Subcutaneous abdominal adipose tissue (tissue), 5 donors: ENCODE data around the gene CDH20.

Source experiments
- H3K27ac ChIP-seq: one replicate; pipeline ENCODE4 v1.7.0; 2013; ENCODE audit warnings: low read depth, mild to moderate bottlenecking, inconsistent platforms, low read length, moderate library complexity
- H3K27me3 ChIP-seq, 5 donors: one replicate each; pipeline ENCODE4 v1.7.0; 2013; ENCODE audit warnings: low read length in 5 of 5, inconsistent platforms in 1 of 5; ENCODE audit not compliant: control insufficient read depth in 5 of 5, insufficient read depth in 4 of 5
- H3K36me3 ChIP-seq, 5 donors: one replicate each; pipeline ENCODE4 v1.7.0; 2013; ENCODE audit warnings: low read length in 5 of 5; ENCODE audit not compliant: control insufficient read depth in 5 of 5, insufficient read depth in 5 of 5
- H3K4me1 ChIP-seq, 5 donors: one replicate each; pipeline ENCODE4 v1.7.0; 2013; ENCODE audit warnings: low read length in 5 of 5, mild to moderate bottlenecking in 3 of 5, moderate library complexity in 1 of 5; ENCODE audit not compliant: control insufficient read depth in 5 of 5, insufficient read depth in 5 of 5
- H3K4me3 ChIP-seq, 5 donors: one replicate each; pipeline ENCODE4 v1.7.0; 2013; ENCODE audit warnings: low read length in 5 of 5, low read depth in 1 of 5
- H3K9ac ChIP-seq, 5 donors: one replicate each; pipeline ENCODE4 v1.7.0; 2013; ENCODE audit warnings: low read length in 5 of 5, mild to moderate bottlenecking in 4 of 5, moderate library complexity in 3 of 5
- H3K9me3 ChIP-seq, 5 donors: one replicate each; pipeline ENCODE4 v1.7.0; 2013; ENCODE audit warnings: low read length in 5 of 5; ENCODE audit not compliant: control insufficient read depth in 5 of 5
- donor health status: healthy.
- donor health status: healthy.
- donor health status: healthy.
- donor health status: healthy.
- donor health status: healthy.

The CDH20 gene

DNA sequence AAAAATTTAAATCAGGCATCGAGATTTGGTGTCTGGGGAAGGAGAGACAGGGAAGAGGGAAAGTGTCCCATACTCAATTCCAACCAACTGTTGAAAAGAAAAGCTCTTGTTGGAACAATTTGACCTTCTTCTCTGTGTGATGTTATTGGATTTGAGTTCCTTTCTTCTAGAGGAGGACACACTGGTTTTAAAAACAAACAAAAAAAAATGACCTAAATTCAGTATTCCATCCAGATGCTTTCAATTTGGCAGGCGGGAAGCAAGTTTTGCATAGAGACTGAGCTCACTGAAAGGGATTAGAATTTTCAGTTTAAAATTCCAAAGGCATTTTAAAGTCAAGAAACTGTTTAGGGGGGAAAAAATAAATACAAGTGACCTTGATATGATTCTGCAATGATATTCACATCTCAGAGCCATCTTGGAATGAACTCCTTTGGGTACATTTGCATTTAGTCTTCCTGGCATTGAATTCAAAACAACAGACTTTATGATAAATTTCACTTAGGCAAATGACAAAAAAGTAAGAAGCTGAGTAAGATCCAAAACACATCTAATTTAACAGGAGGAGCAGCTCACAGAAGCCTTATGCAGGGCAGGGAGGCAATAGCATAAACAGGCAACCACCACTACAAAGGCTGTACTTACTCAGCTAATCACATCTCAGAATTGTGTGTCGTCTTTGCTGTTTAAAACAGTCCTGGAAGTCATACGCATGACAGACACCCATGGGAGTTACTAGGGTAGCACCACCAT, 126.8 kb downstream of the CDH20 start:
- Histone ChIP-seq H3K9ac (no peak overlapping the region), H3K27me3 (no peaks in the 10 kb centered on the region), H3K4me1 (peaks cover 0 to 7% (median 0%) of the 10 kb centered on the region in 5 donors), H3K4me3 (no peak overlapping the region), H3K27ac (no peak overlapping the region), H3K36me3 (no peaks in the 10 kb centered on the region), H3K9me3 (no peaks in the 10 kb centered on the region)

DNA sequence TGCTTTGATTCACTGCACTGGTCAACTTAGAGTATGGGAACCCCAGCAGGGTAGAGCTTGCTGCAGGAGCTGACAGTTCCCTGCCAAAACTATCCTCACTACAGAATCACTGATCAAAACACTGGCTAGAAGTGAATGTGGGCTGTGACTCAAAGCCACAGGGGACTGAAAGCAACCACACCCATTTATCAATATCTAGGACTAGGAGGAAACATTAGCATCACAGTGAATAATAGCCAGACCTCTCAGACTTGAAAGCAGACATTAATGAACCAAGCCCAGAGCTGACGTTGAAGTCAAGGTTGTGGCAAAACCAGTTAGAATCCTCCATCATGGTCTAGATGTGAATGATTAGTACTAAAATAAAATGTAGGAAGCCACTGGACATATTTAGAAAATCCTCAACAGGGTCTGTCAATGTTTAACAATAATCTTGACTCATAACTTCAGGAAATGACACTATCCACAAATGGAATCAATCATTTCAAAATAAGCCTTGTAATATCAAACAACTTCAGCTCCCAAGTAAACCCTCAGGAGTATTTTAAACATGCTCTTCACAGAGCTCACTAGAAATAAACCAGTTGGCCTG, 131.4 kb downstream of the CDH20 start:
- no peaks in the 10 kb centered on the region for H3K9me3 ChIP-seq
- peaks cover 0 to 7% (median 0%) of the 10 kb centered on the region in 5 donors for H3K4me1 ChIP-seq
- H3K27ac ChIP-seq, result no peak overlapping the region
- no peak overlapping the region for H3K4me3 ChIP-seq
- H3K27me3 ChIP-seq, result no peaks in the 10 kb centered on the region
- H3K9ac ChIP-seq, result no peak overlapping the region
- no peaks in the 10 kb centered on the region for H3K36me3 ChIP-seq

- Histone ChIP-seq H3K27ac (no peak overlapping the region), H3K4me3 (no peak overlapping the region), H3K36me3 (no peaks in the 10 kb centered on the region), H3K4me1 (peaks cover 0 to 10% (median 0%) of the 10 kb centered on the region in 5 donors), H3K27me3 (no peaks in the 10 kb centered on the region), H3K9ac (no peak overlapping the region), H3K9me3 (no peaks in the 10 kb centered on the region)
Measured at GRCh38 chr18:61466736-61467135, 133.5 kb downstream of the CDH20 start.

DNA sequence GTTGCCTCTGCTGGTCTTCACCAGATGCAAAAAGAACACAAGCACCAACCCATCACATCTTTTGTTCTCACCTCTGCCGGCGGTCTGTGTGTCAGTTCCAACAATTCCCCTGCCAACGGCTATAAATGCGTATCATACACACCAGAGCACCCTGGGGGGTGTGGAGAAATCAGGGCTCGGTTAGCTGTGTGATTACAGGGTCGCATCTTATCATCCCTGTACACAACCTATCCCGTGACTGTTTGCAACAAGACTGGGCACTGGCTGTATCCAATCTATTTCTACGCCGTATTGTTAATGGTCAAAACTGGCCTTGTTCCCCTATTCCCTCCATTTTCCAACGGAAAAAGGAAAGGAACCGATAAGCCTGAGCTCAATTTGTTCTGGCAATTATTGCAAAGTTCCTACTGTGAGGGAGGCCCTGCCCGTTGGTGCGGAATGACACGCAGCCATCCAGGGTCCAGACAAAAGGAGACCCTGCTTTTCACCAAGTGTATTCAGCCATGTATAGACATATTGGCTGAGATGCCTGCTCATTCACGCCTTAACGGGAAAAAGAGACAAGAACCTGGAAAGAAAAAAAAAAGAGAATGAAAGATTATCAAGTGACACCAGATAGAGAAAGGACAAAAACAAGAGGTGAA, 136.9 kb downstream of the CDH20 start:
- H3K4me3 ChIP-seq, result no peak overlapping the region
- no peaks in the 10 kb centered on the region for H3K9me3 ChIP-seq
- H3K4me1 ChIP-seq, result peaks cover 0 to 9% (median 5%) of the 10 kb centered on the region in 5 donors
- no peaks in the 10 kb centered on the region for H3K27me3 ChIP-seq
- no peak overlapping the region for H3K9ac ChIP-seq
- H3K36me3 ChIP-seq, result no peaks in the 10 kb centered on the region
- no peak overlapping the region for H3K27ac ChIP-seq

- Histone ChIP-seq H3K4me1 (peaks cover 0 to 9% (median 5%) of the 10 kb centered on the region in 5 donors), H3K27ac (no peak overlapping the region), H3K4me3 (no peak overlapping the region), H3K36me3 (no peaks in the 10 kb centered on the region), H3K9ac (no peak overlapping the region), H3K9me3 (no peaks in the 10 kb centered on the region), H3K27me3 (no peaks in the 10 kb centered on the region)
Measured at GRCh38 chr18:61471541-61471940, 138.3 kb downstream of the CDH20 start.

- Histone ChIP-seq H3K27me3 (no peaks in the 10 kb centered on the region), H3K9me3 (no peaks in the 10 kb centered on the region), H3K4me1 (peaks cover 0 to 9% (median 5%) of the 10 kb centered on the region in 5 donors), H3K27ac (no peak overlapping the region), H3K9ac (no peak overlapping the region), H3K36me3 (no peaks in the 10 kb centered on the region), H3K4me3 (no peak overlapping the region)
Measured at GRCh38 chr18:61471942-61472341, 138.7 kb downstream of the CDH20 start.

DNA sequence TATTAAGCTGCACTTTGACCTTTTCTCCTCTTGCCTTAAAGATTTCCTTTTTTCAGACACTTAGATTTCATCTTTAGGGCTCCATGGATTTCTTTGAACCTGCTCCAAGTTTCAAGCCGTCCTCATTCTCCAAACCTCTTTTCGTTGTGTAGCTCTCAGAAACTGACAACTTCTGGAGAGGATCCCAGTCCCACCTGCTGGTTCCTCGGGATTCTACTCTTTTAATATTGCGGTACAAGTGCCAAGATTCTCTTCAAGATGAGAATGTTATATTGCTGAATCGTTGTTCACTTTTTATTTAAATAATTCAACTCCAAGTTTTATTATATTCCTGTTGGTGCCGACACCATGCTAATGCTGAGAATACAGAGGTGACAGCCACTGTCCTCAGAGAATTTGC, 141.1 kb downstream of the CDH20 start:
- H3K9ac ChIP-seq, result no peak overlapping the region
- H3K4me3 ChIP-seq, result no peak overlapping the region

GRCh38 chr18:61474918-61475317, 141.7 kb downstream of the CDH20 start:
- Histone ChIP-seq H3K9ac (no peak overlapping the region), H3K27ac (no peak overlapping the region), H3K4me1 (peaks cover 0 to 9% (median 5%) of the 10 kb centered on the region in 5 donors), H3K9me3 (no peaks in the 10 kb centered on the region), H3K4me3 (no peak overlapping the region), H3K36me3 (no peaks in the 10 kb centered on the region), H3K27me3 (no peaks in the 10 kb centered on the region)

More for the DNA sequence above, 141.1 kb downstream of the CDH20 start:
- Histone ChIP-seq H3K27me3 (no peaks in the 10 kb centered on the region), H3K9me3 (no peaks in the 10 kb centered on the region), H3K4me1 (peaks cover 0 to 9% (median 5%) of the 10 kb centered on the region in 5 donors), H3K27ac (no peak overlapping the region), H3K36me3 (no peaks in the 10 kb centered on the region)

DNA sequence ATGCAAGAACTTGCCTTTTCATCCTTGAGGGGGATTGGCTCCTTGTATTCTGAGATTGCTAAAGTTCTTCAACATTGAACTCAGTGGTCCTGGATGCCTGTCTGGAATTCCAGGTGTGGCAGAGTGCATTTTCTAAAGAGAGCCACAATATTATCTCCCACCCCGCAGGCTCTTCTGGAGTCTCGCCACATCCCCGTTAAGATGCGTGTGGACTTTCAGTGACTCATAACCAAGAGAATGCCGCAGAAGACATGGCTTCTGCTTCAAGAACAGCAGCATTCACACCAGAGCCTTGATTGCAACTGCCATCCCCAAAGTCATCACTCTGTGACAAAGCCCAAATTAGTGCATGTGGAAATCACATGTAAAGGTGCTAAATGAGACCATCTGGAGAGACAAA, 142.7 kb downstream of the CDH20 start:
- no peaks in the 10 kb centered on the region for H3K27me3 ChIP-seq
- no peak overlapping the region for H3K27ac ChIP-seq
- no peak overlapping the region for H3K9ac ChIP-seq
- H3K4me1 ChIP-seq, result peaks cover 0 to 9% (median 5%) of the 10 kb centered on the region in 5 donors
- H3K9me3 ChIP-seq, result no peaks in the 10 kb centered on the region
- H3K36me3 ChIP-seq, result no peaks in the 10 kb centered on the region
- no peak overlapping the region for H3K4me3 ChIP-seq

GRCh38 chr18:61489334-61489733, 156.1 kb downstream of the CDH20 start:
- H3K36me3 ChIP-seq, result no peaks in the 10 kb centered on the region
- no peak overlapping the region for H3K9ac ChIP-seq
- H3K4me3 ChIP-seq, result no peak overlapping the region
- H3K27ac ChIP-seq, result no peak overlapping the region
- peaks cover 0 to under 1% (median 0%) of the 10 kb centered on the region in 5 donors for H3K4me1 ChIP-seq
- no peaks in the 10 kb centered on the region for H3K9me3 ChIP-seq
- no peaks in the 10 kb centered on the region for H3K27me3 ChIP-seq
